GM12892 (cell line): Measurements from ENCODE around the gene FCER1G.

Source experiments
- POLR2A ChIP-seq: IDR thresholded peaks from 2 replicates; pipeline ENCODE4 v1.6.1; 2011; ENCODE audit warnings: low read depth, low read length, control low read depth
- POLR2AphosphoS5 ChIP-seq: IDR thresholded peaks from 2 replicates; pipeline ENCODE4 v1.6.1; 2011; ENCODE audit warnings: low read depth, low read length, control low read depth
- TAF1 ChIP-seq: IDR thresholded peaks from 2 replicates; pipeline ENCODE4 v1.6.1; 2011; ENCODE audit warnings: low read depth, mild to moderate bottlenecking, control low read depth, low read length, borderline replicate concordance

- TF ChIP-seq POLR2A (no peak), POLR2AphosphoS5 (no peak), TAF1 (no peak)
These were observed 4.9 kb downstream of the FCER1G start for GRCh38 chr1:161220002-161220401.
